Sigmoid colon (tissue), 4 donors: ENCODE data around the gene IL17A.

ENCODE experiments used
- EP300 ChIP-seq, 4 donors: sonication (generic); formaldehyde crosslinking; IDR thresholded peaks; one replicate each; pipeline ENCODE4 v1.6.1; 2017; ENCODE audit warnings: antibody characterized with exemption in 4 of 4
- POLR2A ChIP-seq, 2 donors: fragments of 450-650 bp; IDR thresholded peaks; one replicate each; pipeline ENCODE4 v1.6.1; 2016; ENCODE audit warnings: antibody characterized with exemption in 2 of 2, mild to moderate bottlenecking in 2 of 2, moderate library complexity in 2 of 2
- POLR2AphosphoS5 ChIP-seq, 4 donors: sonication (generic); formaldehyde crosslinking; IDR thresholded peaks; one replicate each; pipeline ENCODE4 v1.6.1; 2017; ENCODE audit warnings: antibody characterized with exemption in 4 of 4
- TF ChIP-seq, protein P1 (sequence below), 4 experiments: fragments of 450-650 bp in 3 of 4; fragments of 200-600 bp in 1 of 4; IDR thresholded peaks; one replicate each; pipeline ENCODE4 v1.5.1; 2016 to 2019; ENCODE audit warnings: antibody characterized with exemption in 4 of 4, mild to moderate bottlenecking in 3 of 4, moderate library complexity in 2 of 4

GRCh38 chr6:52190409-52190808 lies 4.2 kb downstream of the IL17A start:
- TF ChIP-seq, protein P1, sequence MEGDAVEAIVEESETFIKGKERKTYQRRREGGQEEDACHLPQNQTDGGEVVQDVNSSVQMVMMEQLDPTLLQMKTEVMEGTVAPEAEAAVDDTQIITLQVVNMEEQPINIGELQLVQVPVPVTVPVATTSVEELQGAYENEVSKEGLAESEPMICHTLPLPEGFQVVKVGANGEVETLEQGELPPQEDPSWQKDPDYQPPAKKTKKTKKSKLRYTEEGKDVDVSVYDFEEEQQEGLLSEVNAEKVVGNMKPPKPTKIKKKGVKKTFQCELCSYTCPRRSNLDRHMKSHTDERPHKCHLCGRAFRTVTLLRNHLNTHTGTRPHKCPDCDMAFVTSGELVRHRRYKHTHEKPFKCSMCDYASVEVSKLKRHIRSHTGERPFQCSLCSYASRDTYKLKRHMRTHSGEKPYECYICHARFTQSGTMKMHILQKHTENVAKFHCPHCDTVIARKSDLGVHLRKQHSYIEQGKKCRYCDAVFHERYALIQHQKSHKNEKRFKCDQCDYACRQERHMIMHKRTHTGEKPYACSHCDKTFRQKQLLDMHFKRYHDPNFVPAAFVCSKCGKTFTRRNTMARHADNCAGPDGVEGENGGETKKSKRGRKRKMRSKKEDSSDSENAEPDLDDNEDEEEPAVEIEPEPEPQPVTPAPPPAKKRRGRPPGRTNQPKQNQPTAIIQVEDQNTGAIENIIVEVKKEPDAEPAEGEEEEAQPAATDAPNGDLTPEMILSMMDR (IDR thresholded peaks at IDR 0.05), result no peak
- TF ChIP-seq POLR2A (IDR thresholded peaks at IDR 0.05) (no peak), EP300 (IDR thresholded peaks at IDR 0.05) (no peak), POLR2AphosphoS5 (IDR thresholded peaks at IDR 0.05) (no peak)
